ENCODE results near the gene TMBIM1.
"Not testable (repeated sequence)": the region's sequence is repeated elsewhere in the genome, so short reads cannot be mapped to it uniquely, and the experiment has no call there.

TMBIM1 gene

GRCh38 chr2:218277921-218278320, 14.4 kb downstream of the TMBIM1 start:
- no peak for DNase-seq (ENCODE audit: low read depth)
- H3K4me3 ChIP-seq (ENCODE audit: low read depth, low read length) = no peak overlapping the region
- TF ChIP-seq POLR2A (IDR thresholded peaks at IDR 0.05; ENCODE audit: extremely low read depth, insufficient read length) (no peak), MAX (IDR thresholded peaks at IDR 0.05; ENCODE audit: low read depth, low read length) (no peak), MYC (IDR thresholded peaks at IDR 0.05; ENCODE audit: low read depth, low read length) (no peak)

- DNase-seq (ENCODE audit: low read depth) = no peak
- TF ChIP-seq MAX (IDR thresholded peaks at IDR 0.05; ENCODE audit: low read depth, low read length) (no peak), CTCF (IDR thresholded peaks at IDR 0.05; ENCODE audit: low read depth, low read length) (peak; percentile 24)
Measured at GRCh38 chr2:218276986-218277755, 15.1 kb downstream of the TMBIM1 start.

GRCh38 chr2:218275371-218276072, 16.8 kb downstream of the TMBIM1 start:
- TF ChIP-seq POLR2A (IDR thresholded peaks at IDR 0.05; ENCODE audit: extremely low read depth, insufficient read length) = no peak
- TF ChIP-seq CTCF (IDR thresholded peaks at IDR 0.05; ENCODE audit: low read depth, low read length) = no peak
- TF ChIP-seq MAX (IDR thresholded peaks at IDR 0.05; ENCODE audit: low read depth, low read length) = no peak
- TF ChIP-seq MYC (IDR thresholded peaks at IDR 0.05; ENCODE audit: low read depth, low read length) = no peak
- no peak for DNase-seq (ENCODE audit: low read depth)
- H3K4me3 ChIP-seq (ENCODE audit: low read depth, low read length) = no peak overlapping the region

More at GRCh38 chr2:218276986-218277755, 15.1 kb downstream of the TMBIM1 start:
- no peak overlapping the region for H3K4me3 ChIP-seq (ENCODE audit: low read depth, low read length)

GRCh38 chr2:218274586-218274985, 17.7 kb downstream of the TMBIM1 start:
- DNase-seq (ENCODE audit: low read depth) = no peak
- no peak for TF ChIP-seq MAX (IDR thresholded peaks at IDR 0.05; ENCODE audit: low read depth, low read length)
- TF ChIP-seq MYC (IDR thresholded peaks at IDR 0.05; ENCODE audit: low read depth, low read length) = no peak
- TF ChIP-seq POLR2A (IDR thresholded peaks at IDR 0.05; ENCODE audit: extremely low read depth, insufficient read length) = no peak
- TF ChIP-seq CTCF (IDR thresholded peaks at IDR 0.05; ENCODE audit: low read depth, low read length) = no peak
- H3K4me3 ChIP-seq (ENCODE audit: low read depth, low read length) = no peak overlapping the region

GRCh38 chr2:218273908-218274249, 18.4 kb downstream of the TMBIM1 start:
- TF ChIP-seq MYC (IDR thresholded peaks at IDR 0.05; ENCODE audit: low read depth, low read length) = no peak
- TF ChIP-seq POLR2A (IDR thresholded peaks at IDR 0.05; ENCODE audit: extremely low read depth, insufficient read length) = no peak
- no peak for TF ChIP-seq CTCF (IDR thresholded peaks at IDR 0.05; ENCODE audit: low read depth, low read length)
- no peak for TF ChIP-seq MAX (IDR thresholded peaks at IDR 0.05; ENCODE audit: low read depth, low read length)
- H3K4me3 ChIP-seq (ENCODE audit: low read depth, low read length) = no peak overlapping the region
- DNase-seq (ENCODE audit: low read depth) = no peak

GRCh38 chr2:218273214-218273907, 18.9 kb downstream of the TMBIM1 start:
- not testable (repeated sequence) for H3K4me3 ChIP-seq (ENCODE audit: low read depth, low read length); DNase-seq (ENCODE audit: low read depth)

All from NB4 (cell line).